Pancreas (tissue), 10 donors: ENCODE measurements around the gene SCRT2. TPM values are rescaled to one million over a fixed set of nuclear protein-coding genes. Genes with fewer than 3 reads are reported as not detected.

Experiments
- ATAC-seq, 4 donors: fragments of 200-7000 bp; cut with Tn5 transposase; one replicate each; pipeline versions ENCODE4 v1.8.0 to v1.9.1; 2020; ENCODE audit warnings: mild to moderate bottlenecking in 4 of 4, moderate library complexity in 4 of 4
- DNase-seq, 6 donors: peaks; one replicate each; pipeline ENCODE4 v3.0.0-alpha.2; 2020
- FAIRE-seq: peaks from 2 replicates; lab custom pipeline; 2012; peaks lifted over from hg19 to GRCh38; lab: Jason Lieb, UNC
- H3K27ac ChIP-seq, 4 donors: fragments of 200-600 bp; sonication (generic); 1 replicate in 3 of 4; 2 replicates in 1 of 4; pipeline versions ENCODE4 v1.5.0 to v1.8.0; 2020
- H3K27me3 ChIP-seq, 4 donors: fragments of 200-600 bp; one replicate each; pipeline ENCODE4 v1.8.0; 2021
- H3K36me3 ChIP-seq, 3 donors: fragments of 200-600 bp; sonication (generic) in 1 of 3; one replicate each; pipeline versions ENCODE4 v1.5.0 to v1.8.0; 2020 to 2021
- H3K4me1 ChIP-seq, 3 donors: fragments of 200-600 bp; one replicate each; pipeline ENCODE4 v1.8.0; 2021
- H3K4me3 ChIP-seq, 4 donors: fragments of 200-600 bp; sonication (generic) in 2 of 4; one replicate each; pipeline versions ENCODE4 v1.5.0 to v1.8.0; 2020 to 2021
- H3K9me3 ChIP-seq, 4 donors: fragments of 200-600 bp; one replicate each; pipeline ENCODE4 v1.8.0; 2021
- WGBS, 2 donors: extraction: QIAGEN DNeasy Blood & Tissue Kit; methylation state at CpG; one replicate each; pipeline ENCODE4 v1.1.7; 2013; 5-methylcytosine and 5-hydroxymethylcytosine counted together
- intact Hi-C, 3 donors: fragments of 100-400 bp; cut with DNase I; formaldehyde crosslinking; loops; one replicate each; pipeline versions ENCODE4 v1.11.1 to v1.14.2; 2022
- polyA plus RNA-seq, 2 donors: library from polyadenylated mRNA; stranded (reverse); fragments of 200-250 nt; gene quantifications; one replicate each; pipeline ENCODE4 v1.2.3, GENCODE V29; 2013
- total RNA-seq, 6 donors: library from RNA; stranded (reverse); fragmentation: NEBNext Ultra II Directional in 4 of 6; extraction: Animal tissue kit (Norgen Biotek cat#: 25700) in 4 of 6; gene quantifications; one replicate each; pipeline versions ENCODE4 v1.2.1 to v1.2.4, GENCODE V29; 2021 to 2023
- TF ChIP-seq, protein P1 (sequence below), 4 donors: fragments of 200-600 bp; sonication (generic) in 3 of 4; IDR thresholded peaks; one replicate each; pipeline versions ENCODE4 v1.5.0 to v1.8.0; 2021; ENCODE audit warnings: antibody characterized with exemption in 4 of 4
- donor health status: healthy with polysubstance abuse.
- donor health status: DM: no; HTN: no; CAD: no; lungs with moderate emphysema.
- donor health status: DM: no; HTN: no; CAD: no.
- donor health status: control.
- donor health status: control.
- donor health status: Bipolar disorder and iron deficiency.
- donor health status: DM: yes; HTN: yes; CAD: no.
- donor health status: DM: no; HTN: no; CAD: no.
- donor health status: DM: no; HTN: no; CAD: no.
- donor health status: DM: yes; HTN: yes; CAD: no.

The SCRT2 gene
- total and polyA plus RNA-seq, 8 donors = 0.04 to 0.63 (median 0.07) TPM; not detected in 2

- no peak for FAIRE-seq
- Histone ChIP-seq H3K4me3 (no peak overlapping the region), H3K4me1 (no peaks in the 10 kb centered on the region), H3K36me3 (no peaks in the 10 kb centered on the region), H3K9me3 (no peaks in the 10 kb centered on the region), H3K27me3 (no peaks in the 10 kb centered on the region), H3K27ac (no peak overlapping the region)
- no peak for DNase-seq
- 51 to 60% methylated on average over 2 of the region's 2 CpGs for WGBS, 2 donors
- TF ChIP-seq, protein P1, sequence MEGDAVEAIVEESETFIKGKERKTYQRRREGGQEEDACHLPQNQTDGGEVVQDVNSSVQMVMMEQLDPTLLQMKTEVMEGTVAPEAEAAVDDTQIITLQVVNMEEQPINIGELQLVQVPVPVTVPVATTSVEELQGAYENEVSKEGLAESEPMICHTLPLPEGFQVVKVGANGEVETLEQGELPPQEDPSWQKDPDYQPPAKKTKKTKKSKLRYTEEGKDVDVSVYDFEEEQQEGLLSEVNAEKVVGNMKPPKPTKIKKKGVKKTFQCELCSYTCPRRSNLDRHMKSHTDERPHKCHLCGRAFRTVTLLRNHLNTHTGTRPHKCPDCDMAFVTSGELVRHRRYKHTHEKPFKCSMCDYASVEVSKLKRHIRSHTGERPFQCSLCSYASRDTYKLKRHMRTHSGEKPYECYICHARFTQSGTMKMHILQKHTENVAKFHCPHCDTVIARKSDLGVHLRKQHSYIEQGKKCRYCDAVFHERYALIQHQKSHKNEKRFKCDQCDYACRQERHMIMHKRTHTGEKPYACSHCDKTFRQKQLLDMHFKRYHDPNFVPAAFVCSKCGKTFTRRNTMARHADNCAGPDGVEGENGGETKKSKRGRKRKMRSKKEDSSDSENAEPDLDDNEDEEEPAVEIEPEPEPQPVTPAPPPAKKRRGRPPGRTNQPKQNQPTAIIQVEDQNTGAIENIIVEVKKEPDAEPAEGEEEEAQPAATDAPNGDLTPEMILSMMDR (IDR thresholded peaks at IDR 0.05) = no peak
- intact Hi-C loops = no loop called here
- no peak for ATAC-seq
These were observed 27.4 kb upstream of the SCRT2 start for GRCh38 chr20:703006-703405.

GRCh38 chr20:701401-702129, 26.0 kb upstream of the SCRT2 start:
- TF ChIP-seq, protein P1 (IDR thresholded peaks at IDR 0.05) = no peak
- Histone ChIP-seq H3K4me1 (no peaks in the 10 kb centered on the region), H3K9me3 (no peaks in the 10 kb centered on the region), H3K4me3 (no peak overlapping the region), H3K27ac (no peak overlapping the region), H3K36me3 (no peaks in the 10 kb centered on the region), H3K27me3 (peaks cover 0 to 10% (median 0%) of the 10 kb centered on the region in 4 donors)
- DNase-seq (no peak), ATAC-seq (no peak), FAIRE-seq (no peak)
- intact Hi-C loops = no loop called here
- 48% methylated on average over 6 of the region's 6 CpGs for WGBS, 2 donors

- intact Hi-C loops = no loop called here
- Histone ChIP-seq H3K4me1 (no peaks in the 10 kb centered on the region), H3K36me3 (no peaks in the 10 kb centered on the region), H3K9me3 (no peaks in the 10 kb centered on the region), H3K27ac (no peak overlapping the region), H3K27me3 (peaks cover 0 to 10% (median 0%) of the 10 kb centered on the region in 4 donors), H3K4me3 (no peak overlapping the region)
- peak in 1 of 6 donors; percentile 63 for DNase-seq
- TF ChIP-seq, protein P1 (IDR thresholded peaks at IDR 0.05) = no peak
- WGBS, 2 donors = 23 to 48% methylated on average over 10 of the region's 10 CpGs
- ATAC-seq = peak in 2 of 4 donors; percentile 18 to 32
- FAIRE-seq = no peak
These were observed 24.3 kb upstream of the SCRT2 start for GRCh38 chr20:699811-700338.

- intact Hi-C loops = no loop called here
- H3K27ac ChIP-seq = no peak overlapping the region
- H3K9me3 ChIP-seq = no peaks in the 10 kb centered on the region
- no peaks in the 10 kb centered on the region for H3K36me3 ChIP-seq
- FAIRE-seq = no peak
- no peaks in the 10 kb centered on the region for H3K4me1 ChIP-seq
- WGBS, 2 donors = 37 to 43% methylated on average over 6 of the region's 6 CpGs
- H3K4me3 ChIP-seq = no peak overlapping the region
- H3K27me3 ChIP-seq = peaks cover 0 to 10% (median 0%) of the 10 kb centered on the region in 4 donors
- DNase-seq = no peak
- no peak for ATAC-seq
- TF ChIP-seq, protein P1 (IDR thresholded peaks at IDR 0.05) = no peak
These were observed 23.7 kb upstream of the SCRT2 start for GRCh38 chr20:699342-699741.

DNA sequence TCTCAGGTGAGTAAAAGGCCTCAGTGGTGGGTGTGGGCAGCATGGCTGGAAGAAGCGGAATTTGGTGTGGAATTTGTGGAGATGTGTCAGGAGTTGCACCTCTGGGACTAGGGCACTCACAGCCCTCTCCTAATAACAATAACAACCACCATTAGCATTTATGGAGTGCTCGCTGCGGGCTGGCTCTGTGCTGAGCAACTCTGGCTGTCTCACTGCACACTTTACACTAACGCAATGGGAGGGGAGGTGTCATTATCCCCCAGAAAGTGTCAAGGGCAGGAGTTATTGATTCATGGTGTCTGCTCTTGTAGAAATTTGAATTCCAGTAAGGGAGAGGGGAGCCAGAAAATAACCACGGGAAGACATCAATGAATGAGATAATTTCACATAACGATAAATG, 22.7 kb upstream of the SCRT2 start:
- no peak for FAIRE-seq
- WGBS, 2 donors = 39 to 44% methylated on average over 6 of the region's 6 CpGs
- DNase-seq = no peak
- no peaks in the 10 kb centered on the region for H3K36me3 ChIP-seq
- intact Hi-C loops = no loop called here
- H3K4me1 ChIP-seq = no peaks in the 10 kb centered on the region
- no peak overlapping the region for H3K27ac ChIP-seq
- H3K27me3 ChIP-seq = peaks cover 0 to 10% (median 0%) of the 10 kb centered on the region in 4 donors
- no peak overlapping the region for H3K4me3 ChIP-seq
- ATAC-seq = no peak
- TF ChIP-seq, protein P1 (IDR thresholded peaks at IDR 0.05) = no peak
- H3K9me3 ChIP-seq = no peaks in the 10 kb centered on the region
